Endothelial cell (in vitro differentiated cells): Measurements from ENCODE around the gene L1TD1. TPM values are rescaled to one million over a fixed set of nuclear protein-coding genes. Genes with fewer than 3 reads are reported as not detected.

Experiments used
- DNase-seq: peaks from one replicate; pipeline ENCODE4 v3.0.0; 2021; ENCODE audit warnings: low spot score
- H3K27ac Mint-ChIP-seq: one replicate; pipeline ENCODE4 v1.8.0; 2021; ENCODE audit warnings: mixed read lengths, inconsistent platforms; ENCODE audit not compliant: unreplicated experiment
- H3K27me3 Mint-ChIP-seq: one replicate; pipeline ENCODE4 v1.8.0; 2021; ENCODE audit warnings: mild to moderate bottlenecking, moderate library complexity, mixed read lengths, inconsistent platforms; ENCODE audit not compliant: unreplicated experiment
- H3K36me3 Mint-ChIP-seq: one replicate; pipeline ENCODE4 v1.8.0; 2021; ENCODE audit warnings: mild to moderate bottlenecking, low read depth, mixed read lengths, inconsistent platforms; ENCODE audit not compliant: unreplicated experiment
- H3K4me1 Mint-ChIP-seq: one replicate; pipeline ENCODE4 v1.8.0; 2021; ENCODE audit warnings: mild to moderate bottlenecking, mixed read lengths, inconsistent platforms; ENCODE audit not compliant: unreplicated experiment
- H3K4me3 Mint-ChIP-seq: one replicate; pipeline ENCODE4 v1.8.0; 2021; ENCODE audit warnings: mild to moderate bottlenecking, mixed read lengths, inconsistent platforms; ENCODE audit not compliant: unreplicated experiment
- H3K9me3 Mint-ChIP-seq: one replicate; pipeline ENCODE4 v1.8.0; 2021; ENCODE audit warnings: mixed read lengths, inconsistent platforms; ENCODE audit not compliant: unreplicated experiment
- CTCF ChIP-seq: fragments of 200-600 bp; sonication (generic); IDR thresholded peaks from one replicate; pipeline ENCODE4 v1.5.0; 2021; ENCODE audit warnings: antibody characterized with exemption; ENCODE audit not compliant: unreplicated experiment
- total RNA-seq: library from RNA; stranded (reverse); fragmentation: NEBNext Ultra II Directional; extraction: Animal tissue kit (Norgen Biotek cat#: 25700); gene quantifications from one replicate; pipeline ENCODE4 v1.2.1, GENCODE V29; 2021; ENCODE audit not compliant: unreplicated experiment

L1TD1 gene
- total RNA-seq, 1 donor from 2014 or later, result 50.1 TPM

GRCh38 chr1:62250126-62250726 is 55.6 kb downstream of the L1TD1 start:
- H3K27me3 Mint-ChIP-seq, result peaks cover 6% of the 10 kb centered on the region
- H3K4me3 Mint-ChIP-seq, result no peak overlapping the region
- no peak for TF ChIP-seq CTCF
- DNase-seq, result no peak
- H3K27ac Mint-ChIP-seq, result no peak overlapping the region
- H3K9me3 Mint-ChIP-seq, result no peaks in the 10 kb centered on the region
- no peaks in the 10 kb centered on the region for H3K36me3 Mint-ChIP-seq
- H3K4me1 Mint-ChIP-seq, result no peaks in the 10 kb centered on the region

- no peak for DNase-seq
- Mint-ChIP-seq H3K4me3 (no peak overlapping the region), H3K27me3 (peaks cover 5% of the 10 kb centered on the region), H3K9me3 (no peaks in the 10 kb centered on the region), H3K4me1 (no peaks in the 10 kb centered on the region), H3K36me3 (no peaks in the 10 kb centered on the region), H3K27ac (no peak overlapping the region)
- TF ChIP-seq CTCF, result no peak
Observed at GRCh38 chr1:62259551-62259950, 64.9 kb downstream of the L1TD1 start.

DNA sequence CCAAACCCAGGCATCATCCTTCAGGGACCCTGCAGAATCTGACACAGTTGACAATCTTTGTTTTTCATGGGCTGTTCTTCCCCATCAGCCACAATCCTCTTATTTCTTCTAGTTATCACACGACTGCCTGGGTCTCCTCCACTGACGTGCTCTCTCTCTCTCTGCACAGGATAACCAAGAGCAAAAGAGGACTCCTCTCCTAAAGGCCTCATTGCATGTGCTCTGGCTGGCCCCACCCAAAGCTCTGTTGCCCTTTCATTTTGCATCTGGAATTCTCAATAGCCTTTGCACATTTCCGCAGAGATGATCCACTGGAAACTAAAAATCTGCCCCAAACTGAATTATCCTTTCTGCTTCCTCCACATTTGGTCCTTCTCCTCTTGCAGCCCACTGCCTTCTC is 66.0 kb downstream of the L1TD1 start:
- no peaks in the 10 kb centered on the region for H3K4me1 Mint-ChIP-seq
- no peaks in the 10 kb centered on the region for H3K36me3 Mint-ChIP-seq
- H3K27me3 Mint-ChIP-seq, result peaks cover 5% of the 10 kb centered on the region
- no peaks in the 10 kb centered on the region for H3K9me3 Mint-ChIP-seq
- no peak overlapping the region for H3K27ac Mint-ChIP-seq
- no peak for DNase-seq
- H3K4me3 Mint-ChIP-seq, result no peak overlapping the region
- no peak for TF ChIP-seq CTCF

Other genes with a start within 250 kb of the L1TD1 start
- gene KANK4, start 124.6 kb downstream of the L1TD1 start, total RNA-seq, result 1.4 TPM
- gene USP1, start 242.2 kb downstream of the L1TD1 start, total RNA-seq, result 20.0 TPM